ENCODE data around the gene G6PC3. TPM values are rescaled to one million over a fixed set of nuclear protein-coding genes. Genes with fewer than 3 reads are reported as not detected.

The G6PC3 gene
- total RNA-seq, 1 donor from 2014 or later: 51.2 TPM

GRCh38 chr17:44113868-44114840 is 43.6 kb downstream of the G6PC3 start:
- Mint-ChIP-seq H3K4me3 (ENCODE audit: unreplicated experiment) (no peak overlapping the region), H3K4me1 (ENCODE audit: low read depth, unreplicated experiment) (peaks cover 66% of the 10 kb centered on the region), H3K27me3 (ENCODE audit: unreplicated experiment) (peaks cover 10% of the 10 kb centered on the region), H3K27ac (ENCODE audit: unreplicated experiment) (no peak overlapping the region), H3K9me3 (ENCODE audit: unreplicated experiment) (peaks cover 4% of the 10 kb centered on the region), H3K36me3 (ENCODE audit: unreplicated experiment) (no peaks in the 10 kb centered on the region)
- no peak for TF ChIP-seq CTCF (IDR thresholded peaks at IDR 0.05; ENCODE audit: partially characterized antibody, unreplicated experiment)
- DNase-seq: no peak

DNA sequence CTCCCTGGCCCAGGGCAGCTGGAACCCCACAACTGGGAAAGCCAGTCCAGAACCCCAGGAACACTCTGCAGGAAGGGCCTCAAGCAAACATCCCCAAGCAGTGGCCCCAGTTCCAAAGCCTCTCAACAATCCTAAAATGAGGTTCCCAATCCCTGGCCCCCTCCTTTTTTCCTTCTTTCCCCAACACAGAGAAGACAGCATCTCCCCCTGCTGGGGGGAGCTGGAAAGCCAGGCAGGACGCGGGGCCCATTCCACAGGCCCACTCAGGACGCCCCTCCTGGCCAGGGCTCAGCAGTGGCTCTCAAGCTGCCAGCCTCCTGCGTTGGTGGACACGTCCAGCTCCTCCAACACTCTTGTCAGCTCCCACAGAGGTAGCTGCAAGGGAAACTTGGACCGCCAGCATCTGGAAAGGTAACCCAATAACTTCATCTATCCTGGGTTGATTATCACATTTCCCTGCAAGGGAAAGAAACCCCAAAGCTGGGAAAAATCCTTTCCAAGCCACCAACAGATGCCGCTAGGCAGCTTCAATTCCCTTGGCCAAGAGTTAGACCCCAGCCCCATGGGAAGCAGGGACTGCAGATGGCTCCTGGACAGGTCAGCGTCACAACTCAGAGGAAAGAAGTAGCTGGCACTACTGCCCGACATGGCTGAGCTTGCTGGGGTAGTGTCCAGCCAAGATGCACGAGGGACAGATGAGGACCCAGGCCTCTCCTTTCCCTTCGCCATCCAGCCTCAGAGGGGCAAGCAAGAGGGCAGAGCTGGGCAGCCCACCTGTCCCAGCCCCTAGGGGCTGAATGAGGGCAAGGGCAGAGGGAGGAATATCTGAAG is 45.3 kb downstream of the G6PC3 start:
- Mint-ChIP-seq H3K9me3 (ENCODE audit: unreplicated experiment) (peaks cover 7% of the 10 kb centered on the region), H3K4me3 (ENCODE audit: unreplicated experiment) (peak overlapping the region; percentile 51), H3K27ac (ENCODE audit: unreplicated experiment) (no peak overlapping the region), H3K36me3 (ENCODE audit: unreplicated experiment) (no peaks in the 10 kb centered on the region), H3K4me1 (ENCODE audit: low read depth, unreplicated experiment) (peaks cover 79% of the 10 kb centered on the region), H3K27me3 (ENCODE audit: unreplicated experiment) (peaks cover 13% of the 10 kb centered on the region)
- peak; percentile 60 for DNase-seq
- peak; percentile 80 for TF ChIP-seq CTCF (IDR thresholded peaks at IDR 0.05; ENCODE audit: partially characterized antibody, unreplicated experiment)

DNA sequence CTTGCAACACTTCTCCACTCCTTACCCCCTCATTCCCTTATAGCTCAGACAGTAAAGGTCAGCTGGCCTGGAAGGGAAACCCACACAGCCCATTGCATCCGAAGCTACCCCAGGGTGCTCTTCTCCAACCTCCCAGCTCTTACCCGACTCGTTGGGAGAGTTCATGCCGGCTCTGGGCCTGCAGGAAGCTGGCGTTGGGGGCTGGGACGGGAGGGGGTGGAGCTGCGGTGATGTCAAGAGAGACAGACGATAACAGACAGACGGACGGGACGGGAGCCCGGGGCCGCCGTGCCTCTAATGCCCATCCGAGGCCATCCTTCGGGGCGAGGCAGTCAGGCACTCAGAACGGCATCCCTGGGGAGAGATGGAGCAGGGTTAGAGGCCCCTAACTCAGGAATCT is 46.8 kb downstream of the G6PC3 start:
- H3K4me3 Mint-ChIP-seq (ENCODE audit: unreplicated experiment): peak overlapping the region; percentile 74
- H3K27ac Mint-ChIP-seq (ENCODE audit: unreplicated experiment): no peak overlapping the region
- peaks cover 13% of the 10 kb centered on the region for H3K9me3 Mint-ChIP-seq (ENCODE audit: unreplicated experiment)
- H3K36me3 Mint-ChIP-seq (ENCODE audit: unreplicated experiment): no peaks in the 10 kb centered on the region
- H3K4me1 Mint-ChIP-seq (ENCODE audit: low read depth, unreplicated experiment): peaks cover 77% of the 10 kb centered on the region
- DNase-seq: no peak
- peaks cover 11% of the 10 kb centered on the region for H3K27me3 Mint-ChIP-seq (ENCODE audit: unreplicated experiment)
- no peak for TF ChIP-seq CTCF (IDR thresholded peaks at IDR 0.05; ENCODE audit: partially characterized antibody, unreplicated experiment)

DNA sequence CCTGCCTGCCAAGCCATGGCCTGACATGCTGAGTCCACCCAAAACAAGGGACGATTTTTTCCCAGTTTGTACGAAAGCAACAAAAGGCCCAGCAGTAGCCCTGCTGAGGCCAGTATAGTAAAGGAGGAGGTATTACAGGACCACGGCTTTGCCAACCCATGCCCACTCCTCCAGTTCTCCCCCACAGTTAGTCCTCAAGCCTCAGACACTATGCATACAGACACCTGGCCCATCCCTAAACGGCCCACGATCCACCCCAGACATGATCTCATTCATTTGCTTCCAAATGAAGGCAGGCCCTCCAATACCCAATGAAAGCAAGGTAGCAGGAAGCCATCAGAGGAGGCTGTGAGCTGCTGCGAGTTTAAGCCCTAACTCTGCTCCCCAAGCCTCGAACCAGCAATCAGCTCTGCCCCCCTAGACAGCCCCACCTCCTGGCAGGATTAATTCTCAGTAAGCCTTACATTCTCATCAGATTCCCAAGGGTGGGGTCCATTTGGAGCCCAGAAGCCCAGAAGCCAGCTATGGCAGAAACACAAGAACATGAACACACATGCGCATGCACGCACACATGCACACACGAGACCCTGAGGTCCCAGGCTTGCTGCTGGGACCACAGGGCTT is 48.0 kb downstream of the G6PC3 start:
- Mint-ChIP-seq H3K4me1 (ENCODE audit: low read depth, unreplicated experiment) (peaks cover 68% of the 10 kb centered on the region), H3K36me3 (ENCODE audit: unreplicated experiment) (no peaks in the 10 kb centered on the region), H3K27ac (ENCODE audit: unreplicated experiment) (peak overlapping the region; percentile 22), H3K27me3 (ENCODE audit: unreplicated experiment) (peaks cover 12% of the 10 kb centered on the region), H3K4me3 (ENCODE audit: unreplicated experiment) (peak overlapping the region; percentile 72), H3K9me3 (ENCODE audit: unreplicated experiment) (peaks cover 15% of the 10 kb centered on the region)
- DNase-seq: no peak
- TF ChIP-seq CTCF (IDR thresholded peaks at IDR 0.05; ENCODE audit: partially characterized antibody, unreplicated experiment): no peak
